AG10803 (cell line): Measurements from ENCODE around the gene SLC27A4.

Experiments
- DNase-seq: peaks from one replicate; pipeline ENCODE4 v3.0.0; 2010; ENCODE audit warnings: low read depth
- H3K4me3 ChIP-seq: 2 replicates; pipeline ENCODE4 v1.5.1; 2011; ENCODE audit warnings: mild to moderate bottlenecking, low read length, control low read depth
- CTCF ChIP-seq: conservative IDR thresholded peaks from 2 replicates; pipeline ENCODE4 v1.5.1; 2011; ENCODE audit warnings: mild to moderate bottlenecking, low read length, control low read depth, inconsistent platforms

Gene SLC27A4

DNA sequence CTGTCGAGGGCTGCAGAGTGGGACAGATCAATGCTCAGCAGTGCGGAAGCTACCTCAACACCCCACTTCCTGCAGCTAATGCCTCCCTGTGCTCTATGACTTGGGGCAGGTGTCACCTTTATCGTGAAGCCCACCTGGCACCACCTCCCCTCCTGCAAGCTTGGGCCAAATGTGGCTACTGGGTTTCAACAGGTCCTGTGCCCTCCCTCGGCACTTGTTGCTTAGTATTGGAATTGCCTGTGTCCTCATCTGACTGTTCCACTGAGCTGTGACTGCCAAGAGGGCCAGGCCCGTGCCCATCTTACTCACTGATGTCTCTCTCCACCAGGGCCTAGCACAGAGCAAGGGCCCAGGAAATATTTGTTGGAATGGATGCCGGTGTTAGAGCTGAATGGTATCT lies 9.4 kb downstream of the SLC27A4 start:
- no peak for DNase-seq
- no peak overlapping the region for H3K4me3 ChIP-seq
- no peak for TF ChIP-seq CTCF

GRCh38 chr9:128355451-128355850 lies 15.1 kb downstream of the SLC27A4 start:
- H3K4me3 ChIP-seq, result no peak overlapping the region
- TF ChIP-seq CTCF, result no peak
- no peak for DNase-seq

GRCh38 chr9:128358090-128358489 lies 17.8 kb downstream of the SLC27A4 start:
- no peak for TF ChIP-seq CTCF
- DNase-seq, result no peak

GRCh38 chr9:128358861-128359260 lies 18.5 kb downstream of the SLC27A4 start:
- H3K4me3 ChIP-seq, result no peak overlapping the region
- no peak for TF ChIP-seq CTCF
- no peak for DNase-seq

More at GRCh38 chr9:128358090-128358489, 17.8 kb downstream of the SLC27A4 start:
- H3K4me3 ChIP-seq, result no peak overlapping the region

DNA sequence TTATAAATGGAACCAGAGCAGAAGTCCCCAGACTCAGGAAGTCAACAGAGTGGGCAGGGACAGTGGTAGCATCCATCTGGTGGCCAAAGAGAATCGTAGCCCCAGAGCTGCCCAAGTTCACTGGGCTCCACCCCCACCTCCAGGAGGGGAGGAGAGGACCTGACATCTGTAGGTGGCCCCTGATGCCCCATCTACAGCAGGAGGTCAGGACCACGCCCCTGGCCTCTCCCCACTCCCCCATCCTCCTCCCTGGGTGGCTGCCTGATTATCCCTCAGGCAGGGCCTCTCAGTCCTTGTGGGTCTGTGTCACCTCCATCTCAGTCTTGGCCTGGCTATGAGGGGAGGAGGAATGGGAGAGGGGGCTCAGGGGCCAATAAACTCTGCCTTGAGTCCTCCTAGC lies 20.5 kb downstream of the SLC27A4 start:
- DNase-seq, result no peak
- H3K4me3 ChIP-seq, result no peak overlapping the region
- TF ChIP-seq CTCF, result no peak

GRCh38 chr9:128361296-128361985 lies 21.1 kb downstream of the SLC27A4 start:
- H3K4me3 ChIP-seq, result peak overlapping the region; percentile 69
- no peak for DNase-seq
- no peak for TF ChIP-seq CTCF

DNA sequence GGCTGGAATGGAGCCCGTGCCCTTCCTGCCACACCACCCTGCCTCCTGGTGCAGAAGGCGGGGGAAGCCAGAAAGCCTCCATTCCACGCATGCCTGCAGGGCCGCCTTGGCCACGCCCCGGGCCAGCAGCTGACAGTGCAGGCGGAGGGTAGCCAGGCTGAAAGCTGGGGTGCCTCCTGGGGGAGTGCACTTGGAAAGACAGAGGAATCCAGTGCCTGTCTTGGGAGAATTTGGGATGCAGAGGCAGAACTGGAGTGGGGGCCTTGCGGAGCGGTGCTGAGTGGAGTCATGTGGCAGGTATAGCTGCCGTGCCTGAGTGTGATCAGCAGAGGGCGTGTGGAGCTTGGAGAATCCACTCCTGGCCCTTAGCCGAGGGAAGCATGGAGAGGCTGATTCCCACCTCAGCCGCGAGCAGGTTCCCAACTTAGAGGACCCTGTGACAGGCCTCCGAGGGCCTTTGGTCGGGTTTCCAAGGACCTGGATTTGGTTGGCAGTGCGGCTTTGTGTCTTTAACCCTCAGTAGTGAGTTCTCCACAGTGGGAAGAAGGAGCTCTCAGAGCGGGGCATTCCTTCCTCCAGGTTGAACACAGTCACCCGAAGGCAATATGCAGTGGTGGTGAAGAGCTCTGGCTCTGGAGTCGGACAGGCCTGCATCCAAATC lies 21.8 kb downstream of the SLC27A4 start:
- H3K4me3 ChIP-seq, result peak overlapping the region; percentile 69
- peak; percentile 89 for TF ChIP-seq CTCF
- DNase-seq, result peak; percentile 80
